Activated CD8-positive, alpha-beta memory T cell treated with anti-CD3 and anti-CD28 coated beads, Interleukin-2, amount 50 U/mL, for 4 hours (primary cell): Measurements from ENCODE around the gene PAFAH2.
"Not testable (repeated sequence)": the region's sequence is repeated elsewhere in the genome, so short reads cannot be mapped to it uniquely, and the experiment has no call there.

Source experiments
- DNase-seq: peaks from one replicate; pipeline ENCODE4 v3.0.0-alpha.2; 2020

Gene PAFAH2

DNA sequence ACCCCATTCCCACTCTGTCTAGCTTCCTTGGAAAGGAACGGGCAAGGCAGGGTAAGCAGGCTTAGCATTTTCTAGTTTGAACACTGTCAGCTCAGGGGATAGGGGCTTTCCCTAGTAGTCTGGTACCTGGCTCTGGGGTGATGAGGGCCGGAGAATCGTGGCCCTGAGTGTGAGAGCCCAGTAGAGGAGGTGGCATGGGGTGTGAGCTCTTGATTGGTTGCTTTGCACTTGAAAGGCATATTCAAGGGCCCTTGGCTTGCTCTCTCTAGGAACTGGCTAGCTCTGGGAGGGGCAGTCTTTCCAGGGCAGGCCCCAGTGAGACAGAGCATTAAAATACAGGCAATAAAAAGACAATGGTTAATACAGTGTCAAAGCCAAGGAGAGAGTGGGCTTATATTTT is 13.0 kb upstream of the PAFAH2 start:
- no peak for DNase-seq

DNA sequence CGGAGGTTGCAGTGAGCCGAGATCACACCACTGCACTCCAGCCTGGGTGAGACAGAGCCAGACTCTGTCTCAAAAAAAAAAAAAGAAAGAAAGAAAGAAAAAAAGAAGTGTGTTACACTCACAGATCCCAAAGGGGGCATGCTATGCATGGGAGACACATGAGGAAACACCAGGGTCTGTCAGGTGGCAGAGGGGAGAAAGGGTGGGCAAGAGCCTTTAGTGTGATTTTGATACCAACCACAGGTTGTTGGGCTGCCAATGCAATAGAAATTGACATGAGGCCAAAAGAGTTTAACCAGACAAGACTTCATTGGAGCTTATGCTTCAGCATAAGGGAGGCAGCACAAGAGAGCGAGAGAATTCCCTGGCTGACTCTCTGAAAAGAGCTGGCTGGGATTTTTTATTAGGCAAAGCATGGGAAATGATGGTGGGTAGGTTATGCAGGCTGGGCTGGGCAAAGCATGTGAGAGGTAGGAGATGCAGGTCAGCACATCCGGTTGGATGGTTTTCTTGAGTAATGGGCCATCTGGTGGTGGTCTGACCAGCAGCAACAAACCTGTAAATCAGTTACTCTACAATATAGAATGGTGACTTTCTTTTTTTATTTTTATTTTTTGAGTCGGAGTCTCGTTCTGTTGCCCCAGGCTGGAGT is 12.1 kb upstream of the PAFAH2 start:
- no peak for DNase-seq

GRCh38 chr1:26006710-26007109 is 8.8 kb upstream of the PAFAH2 start:
- DNase-seq, result no peak

- no peak for DNase-seq
Measured at GRCh38 chr1:26005434-26006105, 7.7 kb upstream of the PAFAH2 start.

- DNase-seq, result no peak
Measured at GRCh38 chr1:26003756-26004155, 5.9 kb upstream of the PAFAH2 start.

GRCh38 chr1:26003262-26003661 is 5.4 kb upstream of the PAFAH2 start:
- DNase-seq, result no peak

DNA sequence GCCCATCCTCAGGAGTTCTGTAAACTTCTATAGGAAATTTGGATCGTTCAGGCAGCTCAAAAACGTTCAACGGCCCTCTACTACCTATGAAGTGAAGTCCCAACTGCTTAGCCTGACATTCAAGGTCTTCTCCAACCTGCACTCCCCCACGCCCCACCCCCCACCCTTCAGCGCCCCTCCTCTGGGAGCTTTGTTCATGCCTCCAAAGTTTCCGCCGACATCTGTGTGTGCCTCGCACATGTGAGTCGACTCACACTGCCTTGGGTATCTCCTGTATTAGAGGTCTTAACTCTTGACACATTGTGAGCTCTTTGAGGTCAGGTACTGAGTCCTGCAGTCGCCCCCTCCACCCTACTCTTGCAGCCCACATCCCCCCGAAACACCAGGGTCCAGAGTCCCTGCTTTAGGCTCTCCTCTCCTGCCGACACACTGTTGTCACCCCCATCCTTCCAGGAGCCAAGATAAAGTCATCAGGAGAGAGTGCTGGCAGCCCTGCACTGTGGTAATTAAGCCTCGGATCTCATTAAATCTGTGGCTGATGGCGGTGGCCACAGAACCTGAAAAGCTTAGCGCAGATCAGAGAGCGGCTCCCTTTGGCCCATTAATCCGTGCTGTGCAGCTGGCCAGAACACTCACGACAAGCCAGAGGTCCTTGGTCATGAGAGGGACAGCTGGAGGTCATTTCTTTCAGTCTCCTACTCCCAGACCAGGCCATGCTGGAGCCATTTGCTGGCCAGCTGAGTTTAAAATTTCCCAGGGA is 1.4 kb upstream of the PAFAH2 start:
- DNase-seq, result no peak

GRCh38 chr1:25996966-25997827 is 666 bp downstream of the PAFAH2 start:
- no peak for DNase-seq

- no peak for DNase-seq
Measured at GRCh38 chr1:25994402-25995150, 3.3 kb downstream of the PAFAH2 start.

GRCh38 chr1:25993197-25993951 is 4.5 kb downstream of the PAFAH2 start:
- no peak for DNase-seq

- no peak for DNase-seq
Measured at GRCh38 chr1:25992689-25993171, 5.1 kb downstream of the PAFAH2 start.

- no peak for DNase-seq
Measured at GRCh38 chr1:25991937-25992688, 5.8 kb downstream of the PAFAH2 start.

DNA sequence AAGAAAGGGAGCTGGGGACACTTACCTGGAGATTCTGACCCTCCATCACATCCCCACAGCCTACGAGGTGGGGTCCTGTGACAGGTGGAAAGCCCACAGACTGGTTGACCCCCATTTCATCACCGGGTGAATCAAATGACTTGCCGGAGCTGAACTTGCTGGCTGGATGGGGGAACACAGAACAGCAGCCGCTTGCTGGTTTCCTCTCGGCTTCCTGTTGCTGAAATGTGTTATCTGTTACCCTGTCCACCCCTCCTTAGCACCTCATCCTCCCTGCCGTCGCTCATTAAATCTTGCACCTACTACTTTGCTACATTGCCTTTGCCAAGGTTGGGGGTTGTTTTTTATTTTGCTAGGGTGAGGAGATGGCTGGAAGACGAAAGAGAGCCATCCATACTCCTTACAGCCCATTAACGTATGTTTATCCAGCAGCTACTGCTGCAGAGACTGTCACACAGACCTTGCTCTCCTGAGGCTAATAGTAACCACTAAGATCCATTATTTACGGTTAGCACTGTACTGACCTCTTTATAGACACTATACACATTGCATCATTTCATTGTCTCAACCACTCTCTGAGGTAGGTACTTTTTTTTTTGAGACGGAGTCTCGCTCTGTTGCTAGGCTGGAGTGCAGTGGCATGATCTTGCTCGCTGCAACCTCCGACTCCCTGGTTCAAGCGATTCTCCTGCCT is 7.0 kb downstream of the PAFAH2 start:
- DNase-seq, result peak; percentile 39

- DNase-seq, result no peak
Measured at GRCh38 chr1:25990251-25990650, 7.6 kb downstream of the PAFAH2 start.

DNA sequence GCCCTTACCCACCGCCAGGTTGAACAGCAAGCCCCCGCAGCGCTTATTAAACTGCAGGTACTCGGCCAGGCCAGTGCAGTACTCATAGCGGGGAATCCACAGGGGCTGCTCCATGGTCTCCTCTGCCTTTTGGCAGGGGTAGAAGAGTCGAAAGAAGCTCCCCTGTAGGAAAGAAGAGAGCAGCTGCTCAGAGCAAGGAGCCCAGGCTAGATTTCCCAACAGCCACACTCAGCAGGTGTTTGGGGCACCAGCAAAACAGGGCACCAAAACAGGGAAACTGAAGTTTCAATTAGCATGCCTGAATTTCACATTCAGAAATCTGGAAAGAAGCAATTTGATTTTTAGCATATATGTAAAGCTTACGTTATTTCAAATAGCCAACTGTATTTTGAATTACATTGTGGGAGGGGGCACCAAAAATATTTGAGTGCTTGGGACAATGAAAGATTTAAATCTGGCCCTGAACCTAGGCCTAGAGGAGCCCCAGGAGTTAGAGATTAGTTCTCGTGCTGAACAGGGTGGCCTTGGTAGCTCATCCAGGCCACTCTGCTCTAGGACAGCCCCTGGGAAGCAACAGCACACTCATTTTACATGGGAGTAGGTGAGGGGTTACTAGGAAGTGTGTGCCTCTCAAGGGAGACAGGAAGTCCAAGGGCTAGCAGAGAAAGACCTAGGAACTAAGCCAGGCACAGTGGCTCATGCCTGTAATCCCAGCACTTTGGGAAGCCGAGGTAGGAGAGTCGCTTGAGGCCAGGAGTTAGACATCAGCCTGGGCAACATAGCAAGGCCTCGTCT is 8.2 kb downstream of the PAFAH2 start:
- no peak for DNase-seq

- DNase-seq, result no peak
Measured at GRCh38 chr1:25987951-25988350, 9.9 kb downstream of the PAFAH2 start.

DNA sequence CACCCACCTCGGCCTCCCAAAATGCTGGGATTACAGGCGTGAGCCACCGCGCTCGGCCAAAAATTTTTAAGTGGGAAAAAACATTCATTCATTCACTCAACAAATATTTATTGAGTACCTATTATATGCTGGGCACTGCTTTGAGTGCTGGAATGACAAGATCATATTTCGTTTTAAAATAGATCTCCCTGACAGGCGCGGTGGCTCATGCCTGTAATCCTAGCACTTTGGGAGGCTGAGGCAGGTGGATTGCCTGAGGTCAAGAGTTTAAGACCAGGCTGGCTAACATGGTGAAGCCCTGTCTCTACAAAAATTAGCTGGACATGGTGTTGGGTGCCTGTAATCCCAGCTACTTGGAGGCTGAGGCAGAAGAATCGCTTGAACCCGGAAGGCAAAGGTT is 11.1 kb downstream of the PAFAH2 start:
- not testable (repeated sequence) for DNase-seq

DNA sequence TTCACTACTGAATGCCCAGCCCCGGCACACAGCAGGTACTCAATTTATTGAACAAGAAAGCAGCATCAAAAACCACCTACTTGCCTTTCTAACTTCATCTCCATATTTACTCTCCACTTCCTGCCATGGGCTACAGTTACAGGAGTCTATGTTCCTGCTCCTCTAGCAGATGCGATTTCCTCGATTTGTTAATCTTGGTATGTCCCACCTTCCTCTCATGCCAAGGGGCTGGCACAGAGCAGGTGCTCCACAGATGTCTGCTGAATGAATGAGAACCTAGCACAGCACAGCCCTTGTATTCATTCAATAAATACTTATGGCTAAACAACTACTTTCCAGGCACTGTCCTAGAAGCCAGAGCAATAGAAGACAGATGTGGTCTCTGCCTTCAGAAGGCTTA is 12.2 kb downstream of the PAFAH2 start:
- no peak for DNase-seq

DNA sequence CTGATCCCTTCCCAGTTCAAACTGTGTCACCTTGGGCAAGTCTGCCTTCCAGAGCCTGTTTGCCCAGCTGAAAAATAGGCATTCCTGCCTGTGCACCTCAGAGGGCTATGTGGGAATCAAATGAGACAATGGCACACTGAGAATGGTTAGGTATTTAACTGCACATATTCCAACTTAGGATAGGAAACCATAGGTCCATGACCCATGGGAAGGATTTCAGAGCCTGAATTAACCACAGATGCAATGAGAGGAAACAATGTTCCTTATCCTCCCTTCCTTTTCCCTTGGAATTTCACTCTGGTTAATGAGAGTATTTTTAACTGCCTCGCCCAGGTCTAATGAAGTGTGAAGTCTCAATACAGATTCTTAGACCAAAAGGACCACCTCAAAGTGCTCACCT is 12.7 kb downstream of the PAFAH2 start:
- no peak for DNase-seq
